ENCODE measurements around the gene LRRC4.

The LRRC4 gene

GRCh38 chr7:127997226-127997922 is 33.9 kb downstream of the LRRC4 start:
- WGBS (ENCODE audit: insufficient coverage) = 93% methylated on average over 4 of the region's 4 CpGs
- Histone ChIP-seq H3K27me3 (replicated peaks in 2 of 5; ENCODE audit: control insufficient read depth in 4 of 5, insufficient read depth in 5 of 5, low read length in 4 of 5) (no peaks in the 10 kb centered on the region), H3K27ac (ENCODE audit: insufficient read depth in 1 of 2, low read depth in 1 of 2, low read length in 2 of 2, poor library complexity in 1 of 2, severe bottlenecking in 2 of 2) (no peak overlapping the region), H3K9me3 (ENCODE audit: control extremely low read depth in 1 of 5, control insufficient read depth in 4 of 5, insufficient read depth in 2 of 5, low read depth in 1 of 5, low read length in 4 of 5) (no peaks in the 10 kb centered on the region), H3K4me3 (ENCODE audit: control insufficient read depth in 1 of 7, extremely low read depth in 1 of 7, insufficient read depth in 4 of 7, low read depth in 2 of 7, low read length in 6 of 7) (no peak overlapping the region), H3K36me3 (ENCODE audit: control insufficient read depth in 4 of 4, insufficient read depth in 4 of 4, low read length in 3 of 4) (peaks cover 0 to 43% (median 5%) of the 10 kb centered on the region in 4 experiments), H3K4me1 (ENCODE audit: control extremely low read depth in 1 of 4, control insufficient read depth in 4 of 4, insufficient read depth in 4 of 4, low read length in 3 of 4) (no peaks in the 10 kb centered on the region)
- POLR2A ChIA-PET = no interaction called here
- DNase-seq = no peak
- CTCF ChIA-PET = interaction anchor here (1.2 kb wide), 1 partner anchor 18 kb away, joined by 3 read pairs; no protein-coding TSS in a partner anchor

DNA sequence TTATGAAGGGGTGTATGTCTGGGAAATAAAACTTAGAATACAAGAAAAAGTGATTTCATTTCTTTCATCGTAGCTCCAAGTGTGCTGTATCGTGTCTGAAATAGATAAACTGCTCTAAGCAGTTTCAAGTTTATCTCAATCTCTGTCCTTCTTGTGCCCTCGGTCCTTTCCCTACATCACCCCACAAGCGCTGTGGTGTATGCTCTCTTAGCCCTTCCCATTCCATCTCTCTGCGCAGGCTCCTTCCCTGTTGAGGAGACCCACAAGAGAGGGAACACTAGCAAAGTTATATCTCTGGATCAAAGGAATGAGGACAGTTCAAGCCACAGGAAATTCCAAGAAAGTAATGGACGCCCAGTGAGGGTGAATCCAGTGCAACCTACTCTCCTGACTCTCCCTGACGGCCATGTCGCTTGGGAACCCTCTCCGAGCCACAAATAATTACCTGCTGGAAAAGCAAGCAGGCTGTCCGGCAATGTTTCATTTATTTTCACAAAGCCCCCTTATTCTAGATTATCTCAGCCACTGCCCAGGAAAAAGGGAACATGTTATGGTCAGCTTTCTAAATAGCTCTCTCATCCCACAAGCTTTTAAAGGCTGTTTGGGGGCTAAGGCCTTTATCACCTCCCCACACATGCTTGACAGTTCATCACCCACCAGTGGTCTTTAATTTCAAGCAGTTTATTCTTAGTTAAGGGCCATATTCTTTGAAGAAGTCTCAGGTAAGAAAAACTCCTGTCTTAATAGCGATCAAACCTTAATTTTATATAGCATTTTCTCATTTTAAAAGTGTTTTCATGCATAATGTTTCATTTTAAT is 34.8 kb downstream of the LRRC4 start:
- WGBS (ENCODE audit: insufficient coverage) = 95% methylated on average over 9 of the region's 11 CpGs
- Histone ChIP-seq H3K4me3 (ENCODE audit: control insufficient read depth in 1 of 7, extremely low read depth in 1 of 7, insufficient read depth in 4 of 7, low read depth in 2 of 7, low read length in 6 of 7) (no peak overlapping the region), H3K36me3 (ENCODE audit: control insufficient read depth in 4 of 4, insufficient read depth in 4 of 4, low read length in 3 of 4) (peaks cover 0 to 50% (median 5%) of the 10 kb centered on the region in 4 experiments), H3K27ac (ENCODE audit: insufficient read depth in 1 of 2, low read depth in 1 of 2, low read length in 2 of 2, poor library complexity in 1 of 2, severe bottlenecking in 2 of 2) (no peak overlapping the region), H3K4me1 (ENCODE audit: control extremely low read depth in 1 of 4, control insufficient read depth in 4 of 4, insufficient read depth in 4 of 4, low read length in 3 of 4) (no peaks in the 10 kb centered on the region), H3K9me3 (ENCODE audit: control extremely low read depth in 1 of 5, control insufficient read depth in 4 of 5, insufficient read depth in 2 of 5, low read depth in 1 of 5, low read length in 4 of 5) (no peaks in the 10 kb centered on the region), H3K27me3 (replicated peaks in 2 of 5; ENCODE audit: control insufficient read depth in 4 of 5, insufficient read depth in 5 of 5, low read length in 4 of 5) (no peaks in the 10 kb centered on the region)
- ChIA-PET POLR2A (no interaction called here), CTCF (no interaction called here)
- DNase-seq = no peak

- Histone ChIP-seq H3K9me3 (ENCODE audit: control extremely low read depth in 1 of 5, control insufficient read depth in 4 of 5, insufficient read depth in 2 of 5, low read depth in 1 of 5, low read length in 4 of 5) (no peaks in the 10 kb centered on the region), H3K27me3 (replicated peaks in 2 of 5; ENCODE audit: control insufficient read depth in 4 of 5, insufficient read depth in 5 of 5, low read length in 4 of 5) (no peaks in the 10 kb centered on the region), H3K4me1 (ENCODE audit: control extremely low read depth in 1 of 4, control insufficient read depth in 4 of 4, insufficient read depth in 4 of 4, low read length in 3 of 4) (no peaks in the 10 kb centered on the region), H3K4me3 (ENCODE audit: control insufficient read depth in 1 of 7, extremely low read depth in 1 of 7, insufficient read depth in 4 of 7, low read depth in 2 of 7, low read length in 6 of 7) (no peak overlapping the region), H3K27ac (ENCODE audit: insufficient read depth in 1 of 2, low read depth in 1 of 2, low read length in 2 of 2, poor library complexity in 1 of 2, severe bottlenecking in 2 of 2) (no peak overlapping the region), H3K36me3 (ENCODE audit: control insufficient read depth in 4 of 4, insufficient read depth in 4 of 4, low read length in 3 of 4) (peaks cover 0 to 51% (median 8%) of the 10 kb centered on the region in 4 experiments)
- WGBS (ENCODE audit: insufficient coverage) = 100% methylated on average over 2 of the region's 3 CpGs
- DNase-seq = no peak
- CTCF ChIA-PET = no interaction called here
- POLR2A ChIA-PET = no interaction called here
These were observed 35.4 kb downstream of the LRRC4 start for GRCh38 chr7:127995881-127996215.

DNA sequence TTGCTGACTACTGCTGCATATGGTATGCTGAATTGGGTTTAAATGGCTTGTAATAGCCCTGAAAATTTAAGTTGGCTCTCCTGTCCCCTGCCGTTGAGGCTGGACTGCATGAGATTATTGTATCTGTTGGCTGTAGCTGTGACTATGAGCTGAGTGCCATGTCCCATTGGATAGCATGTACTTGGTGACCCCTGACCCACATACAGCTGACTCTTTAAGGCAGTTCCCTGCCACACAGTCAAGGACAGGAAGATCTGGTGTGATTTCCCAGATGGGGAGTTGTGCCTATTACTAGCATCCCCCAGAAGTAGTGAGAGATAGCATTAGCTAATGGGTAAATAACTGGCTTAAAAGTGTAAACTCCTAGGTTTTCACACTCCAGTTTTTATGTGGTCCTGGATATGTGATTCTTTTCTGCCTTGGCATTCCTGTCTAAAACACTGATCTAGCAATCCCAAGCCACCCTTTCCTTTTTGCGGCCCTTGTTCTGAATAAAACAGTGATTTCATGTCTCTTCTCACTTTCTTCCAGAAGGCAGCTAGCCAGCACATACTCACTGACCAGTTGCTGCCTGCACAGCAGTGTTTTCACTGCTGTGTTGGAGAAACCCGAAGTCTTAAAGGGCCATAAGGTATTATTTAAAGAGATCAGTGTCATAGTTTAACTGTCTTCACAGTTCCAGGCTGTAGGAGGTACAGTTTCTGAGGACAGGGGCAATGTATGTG is 35.9 kb downstream of the LRRC4 start:
- Histone ChIP-seq H3K4me3 (ENCODE audit: control insufficient read depth in 1 of 7, extremely low read depth in 1 of 7, insufficient read depth in 4 of 7, low read depth in 2 of 7, low read length in 6 of 7) (no peak overlapping the region), H3K27ac (ENCODE audit: insufficient read depth in 1 of 2, low read depth in 1 of 2, low read length in 2 of 2, poor library complexity in 1 of 2, severe bottlenecking in 2 of 2) (no peak overlapping the region), H3K36me3 (ENCODE audit: control insufficient read depth in 4 of 4, insufficient read depth in 4 of 4, low read length in 3 of 4) (peaks cover 0 to 52% (median 10%) of the 10 kb centered on the region in 4 experiments), H3K27me3 (replicated peaks in 2 of 5; ENCODE audit: control insufficient read depth in 4 of 5, insufficient read depth in 5 of 5, low read length in 4 of 5) (no peaks in the 10 kb centered on the region), H3K9me3 (ENCODE audit: control extremely low read depth in 1 of 5, control insufficient read depth in 4 of 5, insufficient read depth in 2 of 5, low read depth in 1 of 5, low read length in 4 of 5) (no peaks in the 10 kb centered on the region), H3K4me1 (ENCODE audit: control extremely low read depth in 1 of 4, control insufficient read depth in 4 of 4, insufficient read depth in 4 of 4, low read length in 3 of 4) (no peaks in the 10 kb centered on the region)
- WGBS (ENCODE audit: insufficient coverage) = 94% methylated on average over 2 of the region's 3 CpGs
- ChIA-PET CTCF (no interaction called here), POLR2A (no interaction called here)
- no peak for DNase-seq

DNA sequence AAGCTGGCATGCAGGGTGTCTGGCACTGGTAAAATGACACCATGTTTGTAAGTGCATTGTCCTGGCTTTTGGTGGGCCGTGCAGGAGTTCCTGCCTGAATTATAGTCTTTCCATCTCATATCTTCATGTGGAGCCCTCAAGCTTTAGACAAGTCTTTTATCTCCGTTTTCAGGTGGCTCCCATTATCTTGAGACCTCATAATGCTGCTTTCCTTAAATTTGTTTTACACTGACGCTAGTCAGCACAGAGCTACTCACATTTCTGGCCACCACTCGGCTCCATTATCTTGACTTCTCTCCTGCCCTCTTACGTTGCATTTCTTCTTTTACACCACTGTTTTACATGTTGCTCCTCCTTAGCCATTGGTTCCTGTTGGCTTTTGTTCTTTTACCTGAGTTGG is 37.2 kb downstream of the LRRC4 start:
- Histone ChIP-seq H3K27ac (ENCODE audit: insufficient read depth in 1 of 2, low read depth in 1 of 2, low read length in 2 of 2, poor library complexity in 1 of 2, severe bottlenecking in 2 of 2) (no peak overlapping the region), H3K36me3 (ENCODE audit: control insufficient read depth in 4 of 4, insufficient read depth in 4 of 4, low read length in 3 of 4) (peaks cover 0 to 49% (median 10%) of the 10 kb centered on the region in 4 experiments), H3K4me3 (ENCODE audit: control insufficient read depth in 1 of 7, extremely low read depth in 1 of 7, insufficient read depth in 4 of 7, low read depth in 2 of 7, low read length in 6 of 7) (no peak overlapping the region), H3K9me3 (ENCODE audit: control extremely low read depth in 1 of 5, control insufficient read depth in 4 of 5, insufficient read depth in 2 of 5, low read depth in 1 of 5, low read length in 4 of 5) (no peaks in the 10 kb centered on the region), H3K27me3 (replicated peaks in 2 of 5; ENCODE audit: control insufficient read depth in 4 of 5, insufficient read depth in 5 of 5, low read length in 4 of 5) (no peaks in the 10 kb centered on the region), H3K4me1 (ENCODE audit: control extremely low read depth in 1 of 4, control insufficient read depth in 4 of 4, insufficient read depth in 4 of 4, low read length in 3 of 4) (no peaks in the 10 kb centered on the region)
- no peak for DNase-seq
- 96% methylated on average over 5 of the region's 5 CpGs for WGBS (ENCODE audit: insufficient coverage)
- ChIA-PET POLR2A (interaction anchor here (0.6 kb wide), 1 partner anchor 9 kb away, joined by 4 read pairs; no protein-coding TSS in a partner anchor), CTCF (no interaction called here)

GRCh38 chr7:127993317-127993716 is 37.9 kb downstream of the LRRC4 start:
- CTCF ChIA-PET = interaction anchor here (0.9 kb wide), 1 partner anchor 11 kb away, joined by 3 read pairs; no protein-coding TSS in a partner anchor
- Histone ChIP-seq H3K4me1 (ENCODE audit: control extremely low read depth in 1 of 4, control insufficient read depth in 4 of 4, insufficient read depth in 4 of 4, low read length in 3 of 4) (no peaks in the 10 kb centered on the region), H3K27ac (ENCODE audit: insufficient read depth in 1 of 2, low read depth in 1 of 2, low read length in 2 of 2, poor library complexity in 1 of 2, severe bottlenecking in 2 of 2) (no peak overlapping the region), H3K36me3 (ENCODE audit: control insufficient read depth in 4 of 4, insufficient read depth in 4 of 4, low read length in 3 of 4) (peaks cover 0 to 49% (median 10%) of the 10 kb centered on the region in 4 experiments), H3K9me3 (ENCODE audit: control extremely low read depth in 1 of 5, control insufficient read depth in 4 of 5, insufficient read depth in 2 of 5, low read depth in 1 of 5, low read length in 4 of 5) (no peaks in the 10 kb centered on the region), H3K4me3 (ENCODE audit: control insufficient read depth in 1 of 7, extremely low read depth in 1 of 7, insufficient read depth in 4 of 7, low read depth in 2 of 7, low read length in 6 of 7) (no peak overlapping the region), H3K27me3 (replicated peaks in 2 of 5; ENCODE audit: control insufficient read depth in 4 of 5, insufficient read depth in 5 of 5, low read length in 4 of 5) (no peaks in the 10 kb centered on the region)
- WGBS (ENCODE audit: insufficient coverage) = 98% methylated on average over 6 of the region's 6 CpGs
- POLR2A ChIA-PET = no interaction called here
- DNase-seq = no peak

Measured in common myeloid progenitor, CD34-positive (primary cell).